Neural cell (in vitro differentiated cells): ENCODE measurements around the gene PRKACA.

Source experiments
- CTCF ChIP-seq: fragments of 450-650 bp; IDR thresholded peaks from 2 replicates; pipeline ENCODE4 v1.5.1; 2014; ENCODE audit warnings: antibody characterized with exemption, mild to moderate bottlenecking, moderate library complexity; ENCODE audit not compliant: poor library complexity, severe bottlenecking
- EZH2 ChIP-seq: fragments of 200-600, 300-800 bp; shearing (Covaris generic), sonication (generic); IDR thresholded peaks from 2 replicates; pipeline ENCODE4 v1.6.1; 2014; ENCODE audit warnings: antibody characterized with exemption, low read length, borderline replicate concordance, mild to moderate bottlenecking; ENCODE audit not compliant: insufficient read depth, poor library complexity, severe bottlenecking
- POLR2AphosphoS5 ChIP-seq: IDR thresholded peaks from 2 replicates; pipeline ENCODE4 v1.6.1; 2012
- SMC3 ChIP-seq: fragments of 450-650 bp; conservative IDR thresholded peaks from 2 replicates; pipeline ENCODE4 v1.6.1; 2014; ENCODE audit warnings: antibody characterized with exemption, mild to moderate bottlenecking, moderate library complexity; ENCODE audit not compliant: poor library complexity

GRCh38 chr19:14155371-14155770, 37.8 kb upstream of the PRKACA start:
- TF ChIP-seq CTCF (no peak), POLR2AphosphoS5 (no peak), SMC3 (no peak), EZH2 (no peak)
